HG03378 (cell line): ENCODE results near the gene DFFB.

ENCODE experiments used
- ATAC-seq: cut with Tn5 transposase; IDR thresholded peaks from one replicate; pipeline ENCODE4 v1.9.1; 2021; ENCODE audit warnings: mild to moderate bottlenecking, moderate library complexity; ENCODE audit not compliant: unreplicated experiment

DFFB gene

GRCh38 chr1:3923378-3924185 lies 66.3 kb downstream of the DFFB start:
- ATAC-seq = no peak

GRCh38 chr1:3924186-3924824 lies 67.0 kb downstream of the DFFB start:
- no peak for ATAC-seq

GRCh38 chr1:3924825-3925220 lies 67.5 kb downstream of the DFFB start:
- no peak for ATAC-seq

- ATAC-seq = no peak
Measured at GRCh38 chr1:3925256-3925655, 68.0 kb downstream of the DFFB start.

- ATAC-seq = no peak
Measured at GRCh38 chr1:3925762-3926161, 68.5 kb downstream of the DFFB start.

- ATAC-seq = no peak
Measured at GRCh38 chr1:3926956-3927355, 69.7 kb downstream of the DFFB start.

- ATAC-seq = no peak
Measured at GRCh38 chr1:3928586-3928985, 71.3 kb downstream of the DFFB start.

- no peak for ATAC-seq
Measured at GRCh38 chr1:3929126-3929525, 71.8 kb downstream of the DFFB start.

- no peak for ATAC-seq
Measured at GRCh38 chr1:3930301-3931006, 73.2 kb downstream of the DFFB start.

GRCh38 chr1:3931007-3931912 lies 74.0 kb downstream of the DFFB start:
- ATAC-seq = no peak

GRCh38 chr1:3932156-3932919 lies 75.1 kb downstream of the DFFB start:
- ATAC-seq = no peak
